ENCODE measurements around the gene CIC.

DNA sequence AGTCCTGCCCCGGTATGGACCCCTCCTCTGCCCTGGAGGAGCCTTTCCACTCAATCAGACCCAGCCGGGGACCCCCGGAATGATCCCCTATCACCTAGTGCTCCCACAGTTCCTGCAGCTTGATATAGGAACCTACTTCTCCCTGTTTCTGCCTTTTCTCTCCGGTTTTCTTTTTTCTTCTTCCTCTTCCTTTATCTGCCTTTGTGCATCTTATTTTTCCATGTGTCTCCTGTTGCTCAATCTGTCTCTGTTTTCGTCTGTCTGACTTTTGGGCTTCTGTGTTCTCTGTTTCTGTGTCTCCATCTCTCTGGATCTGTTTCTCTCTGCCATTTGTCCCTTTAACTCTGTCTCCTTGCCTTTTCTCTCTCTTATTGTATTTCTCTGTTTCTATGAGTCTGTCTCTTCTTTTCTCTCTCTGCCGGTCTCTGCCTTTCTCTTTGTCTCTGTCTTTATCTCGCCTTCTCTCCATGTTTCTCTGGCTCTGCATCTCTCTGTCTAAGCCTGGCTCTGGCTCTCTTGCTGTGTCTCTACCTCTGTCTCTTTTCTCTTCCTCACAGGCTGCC is 66.4 kb downstream of the CIC start:
- TF ChIP-seq, protein P1, sequence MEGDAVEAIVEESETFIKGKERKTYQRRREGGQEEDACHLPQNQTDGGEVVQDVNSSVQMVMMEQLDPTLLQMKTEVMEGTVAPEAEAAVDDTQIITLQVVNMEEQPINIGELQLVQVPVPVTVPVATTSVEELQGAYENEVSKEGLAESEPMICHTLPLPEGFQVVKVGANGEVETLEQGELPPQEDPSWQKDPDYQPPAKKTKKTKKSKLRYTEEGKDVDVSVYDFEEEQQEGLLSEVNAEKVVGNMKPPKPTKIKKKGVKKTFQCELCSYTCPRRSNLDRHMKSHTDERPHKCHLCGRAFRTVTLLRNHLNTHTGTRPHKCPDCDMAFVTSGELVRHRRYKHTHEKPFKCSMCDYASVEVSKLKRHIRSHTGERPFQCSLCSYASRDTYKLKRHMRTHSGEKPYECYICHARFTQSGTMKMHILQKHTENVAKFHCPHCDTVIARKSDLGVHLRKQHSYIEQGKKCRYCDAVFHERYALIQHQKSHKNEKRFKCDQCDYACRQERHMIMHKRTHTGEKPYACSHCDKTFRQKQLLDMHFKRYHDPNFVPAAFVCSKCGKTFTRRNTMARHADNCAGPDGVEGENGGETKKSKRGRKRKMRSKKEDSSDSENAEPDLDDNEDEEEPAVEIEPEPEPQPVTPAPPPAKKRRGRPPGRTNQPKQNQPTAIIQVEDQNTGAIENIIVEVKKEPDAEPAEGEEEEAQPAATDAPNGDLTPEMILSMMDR (IDR thresholded peaks at IDR 0.05; ENCODE audit: insufficient read depth, low read length, poor library complexity, severe bottlenecking): no peak
- no peak for TF ChIP-seq EZH2phosphoT487 (conservative IDR thresholded peaks at IDR 0.05; ENCODE audit: low read length)
